HG03457 (cell line): ENCODE measurements around the gene ZIK1.

ENCODE experiments used
- ATAC-seq: cut with Tn5 transposase; IDR thresholded peaks from one replicate; pipeline ENCODE4 v1.9.1; 2021; ENCODE audit warnings: moderate number of reproducible peaks; ENCODE audit not compliant: unreplicated experiment

The ZIK1 gene

DNA sequence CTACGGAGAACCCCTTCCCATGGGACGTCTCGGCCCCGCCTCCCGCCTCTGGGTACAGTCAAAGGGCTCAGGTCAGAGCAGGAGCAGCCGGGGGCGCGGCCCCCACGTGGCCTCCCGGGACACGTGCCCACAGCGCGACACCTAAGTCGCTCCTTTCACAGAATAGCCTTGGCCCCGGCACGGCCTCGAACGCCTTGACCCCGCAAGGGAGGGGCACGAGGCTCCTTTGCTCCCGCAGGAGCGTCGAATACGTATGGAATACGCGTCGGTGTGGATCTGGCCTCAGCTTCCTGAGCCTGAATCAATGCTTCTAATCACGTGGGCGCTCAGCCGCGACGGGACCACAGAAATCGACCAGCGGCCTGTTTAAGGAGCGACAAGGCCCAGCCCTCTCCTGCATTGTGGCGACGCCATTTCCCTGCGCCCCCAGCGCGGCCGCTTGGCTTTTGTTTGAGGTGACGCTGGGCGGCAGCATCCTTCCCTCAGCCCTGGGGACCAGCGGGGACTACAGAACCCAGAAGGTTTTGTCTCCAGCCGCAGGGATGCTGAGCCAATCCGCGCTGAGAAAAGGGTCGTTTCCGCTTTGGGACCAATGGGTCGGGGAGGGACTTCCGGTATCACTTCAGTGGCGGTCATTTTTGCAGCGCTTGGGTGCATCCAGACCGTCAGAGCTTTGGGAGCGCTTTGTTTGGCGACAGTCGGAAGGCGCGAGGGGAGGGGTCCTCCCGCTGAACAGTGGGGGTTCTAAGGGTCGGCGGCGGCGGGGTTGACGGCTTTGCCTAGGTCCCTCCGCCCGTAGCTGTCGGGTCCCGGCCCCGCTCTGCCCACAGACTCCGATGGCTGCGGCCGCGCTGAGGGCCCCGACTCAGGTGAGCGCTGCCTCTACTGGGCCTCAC, at the start of gene ZIK1:
TSS of gene ZIK1 (plus strand) at position 625 of the 896 bp plus-strand sequence. CDS start at position 837, 212 bp downstream.
- peak; percentile 61 for ATAC-seq

GRCh38 chr19:57537953-57538547, 45.9 kb upstream of the ZIK1 start:
- ATAC-seq, result no peak

DNA sequence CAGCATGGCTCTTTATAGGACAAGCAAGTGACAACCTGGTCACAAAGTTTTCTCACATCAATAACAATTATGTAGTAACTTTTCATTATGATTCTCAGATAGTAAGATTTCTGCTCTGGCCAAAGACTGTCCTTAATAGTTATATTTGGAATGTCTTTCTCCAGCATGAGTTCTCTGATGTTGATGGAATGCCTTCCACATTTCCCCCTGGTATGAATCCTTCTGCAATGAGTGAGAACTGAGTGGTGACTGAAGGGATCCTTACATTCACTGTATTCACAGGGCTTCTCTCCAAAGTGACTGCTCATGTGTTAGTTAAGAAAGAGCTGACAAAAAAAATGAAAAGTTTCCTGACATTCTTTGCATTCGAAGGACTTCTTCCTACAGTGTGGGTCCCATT, 37.4 kb upstream of the ZIK1 start:
- no peak for ATAC-seq

GRCh38 chr19:57552432-57552831, 31.5 kb upstream of the ZIK1 start:
- no peak for ATAC-seq

DNA sequence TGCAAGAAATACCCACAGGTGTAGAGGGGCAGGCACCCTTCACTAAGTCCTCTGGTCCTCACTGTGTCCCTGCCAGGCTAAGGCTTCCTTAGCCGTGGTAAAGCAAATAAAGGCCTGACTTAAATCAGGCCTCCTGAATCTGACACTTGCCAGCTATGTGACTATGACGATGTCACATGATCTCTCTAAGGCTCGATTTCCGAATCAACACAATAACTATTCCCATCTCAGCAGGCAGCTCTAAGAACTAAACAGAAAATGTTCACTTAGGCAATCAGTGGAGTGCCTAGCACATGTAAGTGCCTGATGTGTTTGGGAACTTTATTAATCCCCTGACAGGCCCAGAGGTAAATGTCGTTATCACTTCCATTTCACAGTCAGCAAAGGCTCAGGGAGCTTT, 26.3 kb upstream of the ZIK1 start:
- ATAC-seq, result no peak

DNA sequence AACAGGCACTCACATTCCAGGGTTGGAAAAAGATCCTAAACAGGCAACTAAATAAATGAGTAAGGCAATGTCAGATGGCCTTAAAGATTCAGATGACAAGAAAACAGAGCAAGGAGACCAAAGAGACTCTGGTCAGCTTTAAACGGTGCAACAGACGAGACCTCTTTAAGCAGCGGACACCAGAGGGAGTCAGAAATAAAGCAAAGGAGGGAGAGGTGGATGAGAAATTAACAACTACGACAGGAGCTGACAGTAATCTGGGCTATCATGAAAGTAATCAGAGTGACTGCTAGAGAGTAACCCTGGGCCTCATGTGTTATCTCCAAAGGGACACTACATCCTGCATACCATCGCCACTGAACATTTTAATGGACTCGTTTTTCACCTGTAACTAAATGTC, 25.4 kb upstream of the ZIK1 start:
- ATAC-seq, result no peak

GRCh38 chr19:57559008-57559403, 24.9 kb upstream of the ZIK1 start:
- ATAC-seq, result no peak

GRCh38 chr19:57559404-57560025, 24.4 kb upstream of the ZIK1 start, which contains the start of gene ZNF550:
TSS of gene ZNF550 (minus strand) at chr19:57559863. CDS start at chr19:57559682, 181 bp downstream.
- ATAC-seq, result peak; percentile 90

- ATAC-seq, result no peak
These were observed 23.9 kb upstream of the ZIK1 start for GRCh38 chr19:57560049-57560491.

DNA sequence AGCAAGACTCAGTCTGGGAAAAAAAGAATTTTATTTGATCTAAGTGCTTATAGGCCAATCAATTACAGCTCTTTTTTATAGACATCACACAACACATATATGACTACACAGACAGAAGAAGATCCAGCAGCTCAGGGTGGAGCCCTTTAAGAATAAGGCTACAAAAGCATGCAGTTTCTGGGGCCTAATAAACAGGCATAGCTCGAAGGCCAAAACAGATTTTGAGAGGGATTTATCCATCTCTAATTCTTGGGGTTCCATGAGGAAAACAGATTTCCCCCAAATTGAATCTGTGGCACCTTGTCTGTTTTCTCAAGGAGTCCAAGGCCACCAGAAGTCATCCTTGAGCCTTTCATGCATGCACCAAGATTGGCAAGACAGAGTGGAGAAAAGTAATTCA, 20.4 kb upstream of the ZIK1 start:
- no peak for ATAC-seq

DNA sequence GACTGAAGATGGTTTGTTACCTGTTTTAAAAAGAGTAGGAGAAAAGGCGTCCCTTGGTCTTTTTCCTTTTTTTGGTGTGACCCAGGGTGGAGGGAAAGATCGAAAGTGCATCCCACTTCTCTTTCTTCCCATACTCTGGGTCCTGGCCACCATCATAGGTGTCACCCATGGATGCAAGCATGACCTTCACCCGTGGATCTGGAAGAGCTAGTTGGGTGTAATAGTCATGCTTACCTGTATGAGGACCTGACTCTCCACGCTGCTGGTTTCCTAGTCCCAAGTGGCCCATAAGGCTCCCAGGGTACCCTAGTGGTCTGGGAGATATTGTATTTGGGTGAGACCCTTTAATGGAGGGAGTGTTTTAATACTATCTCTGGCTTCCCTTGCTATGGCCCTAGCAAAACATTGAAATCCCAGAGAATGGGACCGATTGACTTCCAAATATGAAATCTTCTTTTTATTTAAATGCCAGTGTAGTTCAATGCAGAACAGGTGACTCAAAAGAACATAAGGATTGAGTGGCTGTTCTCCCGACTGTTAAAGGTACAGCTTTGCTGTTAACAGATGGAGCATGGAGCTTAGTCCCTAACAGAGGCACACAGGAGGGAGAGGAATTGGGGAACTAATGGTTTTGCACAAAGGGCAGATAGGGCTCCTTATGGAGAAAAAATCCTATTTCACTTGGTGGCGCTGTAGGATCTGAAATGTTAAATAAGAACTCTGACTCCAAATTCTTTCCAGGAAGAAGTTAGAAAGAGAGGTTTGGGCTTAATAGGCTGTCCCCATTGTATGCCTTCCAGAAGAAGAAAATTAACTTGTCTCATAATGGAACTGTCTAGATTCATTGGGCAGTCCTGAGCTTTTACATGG, 17.3 kb upstream of the ZIK1 start:
- ATAC-seq, result no peak

- no peak for ATAC-seq
These were observed 13.2 kb upstream of the ZIK1 start for GRCh38 chr19:57570707-57571106.

- no peak for ATAC-seq
These were observed 11.5 kb upstream of the ZIK1 start for GRCh38 chr19:57572415-57572947.

DNA sequence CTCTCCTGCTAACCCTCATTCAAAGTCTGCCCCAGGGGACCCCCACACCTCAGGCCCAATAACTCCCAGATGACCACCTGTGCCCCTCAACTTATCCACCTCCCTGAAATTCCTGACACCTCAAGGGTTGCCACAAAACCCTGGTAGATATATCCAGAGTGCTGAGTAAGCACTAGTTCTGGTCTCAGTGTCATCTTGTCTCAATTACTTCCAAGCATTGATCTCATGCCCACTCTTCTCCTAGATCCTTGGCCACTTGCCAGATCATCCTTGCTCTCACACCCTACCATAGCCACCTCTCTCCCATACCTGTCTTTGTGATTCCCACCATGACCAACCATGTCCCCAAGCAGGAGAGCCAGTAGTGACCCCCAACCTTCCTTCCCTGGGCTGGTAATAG, 7.3 kb upstream of the ZIK1 start:
- ATAC-seq, result no peak

GRCh38 chr19:57578487-57579205, 5.3 kb upstream of the ZIK1 start, which contains the start of gene ZNF416:
TSS of gene ZNF416 (minus strand) at chr19:57578911. CDS start at chr19:57578704, 207 bp downstream.
- peak; percentile 83 for ATAC-seq

- ATAC-seq, result no peak
These were observed 833 bp upstream of the ZIK1 start for GRCh38 chr19:57583104-57583520.

GRCh38 chr19:57587529-57587928, 3.6 kb downstream of the ZIK1 start:
- ATAC-seq, result no peak

DNA sequence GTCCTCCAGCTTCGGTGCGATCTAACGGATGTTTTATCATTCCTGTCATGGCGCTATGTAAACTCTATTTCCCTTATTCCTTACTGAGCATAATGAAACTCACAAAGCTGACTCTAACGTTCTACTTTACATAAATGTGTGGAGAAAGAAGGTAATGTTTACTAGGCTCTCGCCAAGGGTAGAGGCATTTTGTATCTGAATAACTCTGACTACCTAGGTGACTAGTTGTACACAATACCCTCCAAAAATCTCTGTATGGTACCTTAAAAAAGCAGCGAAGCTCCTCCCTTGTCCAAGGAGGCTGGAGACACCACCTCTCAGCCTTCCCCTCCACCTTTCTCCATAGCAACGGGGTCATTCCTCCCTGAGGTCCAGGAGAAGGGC, 15.4 kb downstream of the ZIK1 start:
- ATAC-seq, result no peak

- ATAC-seq, result peak; percentile 87
These were observed 15.9 kb downstream of the ZIK1 start, which contains the start of gene ZNF530 for GRCh38 chr19:57599761-57600383. TSS of gene ZNF530 (plus strand) at chr19:57599885. CDS start at chr19:57604346, 4,461 bp downstream.
